HT-29 (cell line): ENCODE results near the gene CRCP. TPM values are rescaled to one million over a fixed set of nuclear protein-coding genes. Genes with fewer than 3 reads are reported as not detected.
"Not testable (repeated sequence)": the region's sequence is repeated elsewhere in the genome, so short reads cannot be mapped to it uniquely, and the experiment has no call there.

Experiments
- DNase-seq: peaks from one replicate; pipeline ENCODE4 v3.0.0-alpha.2; 2015; ENCODE audit warnings: low spot score
- total RNA-seq: library from RNA; depleted of rRNA; stranded (reverse); fragments of >200 nt; shearing (Covaris generic); gene quantifications from 2 replicates; pipeline ENCODE4 v1.2.3, GENCODE V29; 2014

The CRCP gene
- total RNA-seq, 1 experiment from 2014 or later: 38.0 TPM

DNA sequence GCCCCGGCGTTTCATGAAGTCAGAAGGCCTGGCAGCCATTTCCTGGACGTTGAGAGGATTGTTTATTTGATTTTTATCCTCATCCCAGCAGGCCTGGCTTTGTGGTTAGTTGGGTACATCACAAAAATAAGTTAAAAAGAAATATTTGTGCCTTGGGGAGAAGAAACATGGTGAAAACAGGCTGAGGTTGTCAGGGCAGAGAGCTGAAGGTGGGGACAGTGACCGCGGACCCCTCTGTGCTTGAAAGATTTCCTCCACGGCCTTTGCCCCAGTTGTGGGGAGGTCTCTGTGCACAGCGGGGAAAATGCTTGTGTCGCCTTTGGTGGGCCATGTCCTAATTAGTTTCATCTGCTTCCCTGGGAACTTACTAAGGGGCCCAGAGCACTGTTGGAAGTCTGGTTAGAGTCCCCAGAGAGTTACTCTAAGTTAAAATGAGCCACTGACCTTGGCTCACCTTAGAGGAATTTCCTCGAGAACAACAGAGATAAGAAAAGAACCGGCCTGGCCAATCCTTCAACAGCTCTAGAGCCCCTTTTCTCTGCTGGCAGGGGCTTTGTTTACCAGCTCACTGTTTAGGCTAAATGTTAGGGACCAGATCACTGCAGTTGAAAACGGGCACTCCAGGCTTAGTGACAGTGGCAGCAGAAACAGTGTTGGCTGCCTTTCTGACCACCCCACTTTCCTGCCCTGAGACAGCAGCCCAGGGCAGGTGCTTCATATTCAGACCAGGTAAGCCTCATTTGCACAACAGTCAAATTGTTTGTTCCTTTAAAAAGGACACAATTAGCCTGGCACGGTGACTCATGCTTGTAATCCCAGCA lies 37.9 kb downstream of the CRCP start:
- DNase-seq: no peak

DNA sequence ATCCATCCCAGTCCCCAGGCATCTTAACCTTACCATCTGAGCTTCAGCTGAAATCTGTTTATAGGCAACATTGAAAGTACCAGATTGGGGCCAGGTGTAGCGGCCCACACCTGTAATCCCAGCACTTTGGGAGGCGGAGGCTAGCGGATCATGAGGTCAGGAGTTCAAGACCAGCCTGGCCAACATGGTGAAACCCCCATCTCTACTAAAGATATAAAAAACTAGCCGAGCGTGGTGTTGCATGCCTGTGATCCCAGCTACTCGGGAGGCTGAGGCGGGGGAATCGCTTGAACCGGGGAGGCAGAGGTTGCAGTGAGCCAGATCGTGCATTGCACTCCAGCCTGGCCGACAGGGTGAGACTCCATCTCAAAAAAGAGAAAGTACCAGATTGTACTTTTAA lies 39.0 kb downstream of the CRCP start:
- no peak for DNase-seq

GRCh38 chr7:66156035-66156434 lies 41.4 kb downstream of the CRCP start:
- DNase-seq: not testable (repeated sequence)

DNA sequence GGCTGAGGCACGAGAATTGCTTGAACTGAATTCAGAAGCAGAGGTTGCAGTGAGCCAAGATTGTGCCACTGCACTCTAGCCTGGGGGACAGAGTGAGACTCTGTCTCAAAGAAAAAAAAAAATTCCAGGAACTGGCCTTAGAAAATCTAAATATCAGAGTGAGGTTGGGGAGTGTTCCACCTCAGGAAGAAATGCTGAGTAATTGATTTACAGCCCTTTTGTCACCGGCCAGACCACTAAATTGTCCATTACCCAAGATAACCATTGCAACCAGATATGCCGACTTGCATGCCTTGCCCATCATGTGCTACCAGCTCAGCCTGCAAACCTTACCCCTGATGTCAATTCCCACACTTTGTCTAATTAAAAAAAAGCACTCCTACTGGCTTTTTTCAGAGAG lies 42.4 kb downstream of the CRCP start:
- DNase-seq: no peak

DNA sequence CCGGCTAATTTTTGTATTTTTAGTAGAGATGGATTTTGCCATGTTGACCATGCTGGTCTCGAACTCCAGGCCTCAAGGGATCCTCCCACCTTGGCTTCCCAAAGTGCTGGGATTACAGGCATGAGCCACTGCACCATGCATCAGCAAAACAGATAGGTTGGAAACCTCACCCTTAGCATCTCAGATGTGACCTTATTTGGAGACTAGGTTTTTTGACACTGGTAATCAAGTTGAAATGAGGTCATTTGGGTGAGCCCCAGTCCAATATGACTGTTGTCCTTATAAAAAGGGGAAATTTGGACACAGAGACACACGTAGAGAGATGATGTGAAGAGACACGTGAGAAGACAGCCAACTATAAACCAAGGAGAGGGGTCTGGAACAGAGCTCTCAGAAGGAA lies 48.0 kb downstream of the CRCP start:
- DNase-seq: no peak

DNA sequence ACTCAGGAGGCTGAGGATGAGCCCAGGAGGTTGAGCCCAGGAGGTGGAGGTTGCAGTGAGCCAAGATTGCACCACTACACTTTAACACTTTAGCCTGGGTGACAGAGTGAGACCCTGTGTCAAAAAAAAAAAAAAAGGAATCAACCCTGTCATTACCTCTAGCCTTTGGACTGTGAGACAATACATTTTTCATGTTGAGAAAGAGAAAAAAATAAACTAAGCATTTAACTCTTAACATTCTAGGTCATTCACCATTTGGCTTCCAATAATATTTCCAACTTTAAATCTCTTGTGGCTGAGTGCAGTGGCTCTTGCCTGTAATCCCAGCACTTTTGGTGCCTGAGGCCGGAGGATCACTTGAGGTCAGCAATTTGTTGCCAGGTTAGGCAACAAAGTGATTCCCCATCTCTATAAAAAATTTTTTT lies 48.6 kb downstream of the CRCP start:
- no peak for DNase-seq

DNA sequence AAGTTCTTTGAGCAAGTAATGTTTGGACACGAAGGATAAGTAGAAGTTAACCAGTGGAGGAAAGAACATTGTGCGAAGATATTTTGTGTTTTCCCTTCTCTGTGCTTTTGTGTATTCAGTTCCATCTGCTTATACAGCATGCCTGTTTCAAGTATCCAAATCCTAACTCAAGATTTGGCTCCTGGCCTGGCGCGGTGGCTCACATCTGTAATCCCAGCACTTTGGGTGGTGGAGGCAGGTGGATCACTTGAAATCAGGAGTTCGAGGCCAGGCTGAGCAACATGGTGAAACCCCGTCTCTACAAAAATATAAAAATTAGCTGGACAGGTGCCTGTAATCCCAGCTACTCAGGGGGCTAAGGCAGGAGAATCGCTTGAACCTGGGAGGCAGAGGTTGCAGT lies 49.7 kb downstream of the CRCP start:
- no peak for DNase-seq

DNA sequence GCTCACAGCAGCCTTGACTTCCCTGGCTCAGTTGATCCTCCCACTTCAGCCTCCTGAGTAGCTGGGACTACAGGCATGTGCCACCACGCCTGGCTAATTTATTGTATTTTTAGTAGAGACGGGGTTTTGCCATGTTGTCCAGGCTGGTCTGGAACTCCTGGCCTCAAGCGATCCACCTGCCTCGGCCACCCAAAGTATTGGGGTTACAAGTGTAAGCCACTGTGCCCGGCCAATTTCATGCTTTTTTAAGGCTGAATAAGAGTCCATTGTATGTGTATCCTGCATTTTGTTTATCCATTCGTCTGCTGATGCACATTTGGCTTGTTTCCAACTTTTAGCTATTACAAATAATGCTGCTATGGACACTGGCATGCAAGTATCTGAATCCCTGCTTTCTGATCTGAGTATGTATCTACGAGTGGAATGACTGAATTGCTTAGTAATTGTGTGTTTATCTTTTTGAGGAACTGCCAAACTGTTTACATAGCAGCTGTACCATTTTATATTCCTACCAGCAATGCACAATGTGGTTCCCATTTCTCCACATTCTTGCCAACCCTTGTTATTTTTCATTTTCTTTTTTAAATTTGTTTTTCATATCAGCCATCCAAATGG lies 53.2 kb downstream of the CRCP start:
- no peak for DNase-seq

- DNase-seq: no peak
Observed at GRCh38 chr7:66169616-66170015, 55.0 kb downstream of the CRCP start.

DNA sequence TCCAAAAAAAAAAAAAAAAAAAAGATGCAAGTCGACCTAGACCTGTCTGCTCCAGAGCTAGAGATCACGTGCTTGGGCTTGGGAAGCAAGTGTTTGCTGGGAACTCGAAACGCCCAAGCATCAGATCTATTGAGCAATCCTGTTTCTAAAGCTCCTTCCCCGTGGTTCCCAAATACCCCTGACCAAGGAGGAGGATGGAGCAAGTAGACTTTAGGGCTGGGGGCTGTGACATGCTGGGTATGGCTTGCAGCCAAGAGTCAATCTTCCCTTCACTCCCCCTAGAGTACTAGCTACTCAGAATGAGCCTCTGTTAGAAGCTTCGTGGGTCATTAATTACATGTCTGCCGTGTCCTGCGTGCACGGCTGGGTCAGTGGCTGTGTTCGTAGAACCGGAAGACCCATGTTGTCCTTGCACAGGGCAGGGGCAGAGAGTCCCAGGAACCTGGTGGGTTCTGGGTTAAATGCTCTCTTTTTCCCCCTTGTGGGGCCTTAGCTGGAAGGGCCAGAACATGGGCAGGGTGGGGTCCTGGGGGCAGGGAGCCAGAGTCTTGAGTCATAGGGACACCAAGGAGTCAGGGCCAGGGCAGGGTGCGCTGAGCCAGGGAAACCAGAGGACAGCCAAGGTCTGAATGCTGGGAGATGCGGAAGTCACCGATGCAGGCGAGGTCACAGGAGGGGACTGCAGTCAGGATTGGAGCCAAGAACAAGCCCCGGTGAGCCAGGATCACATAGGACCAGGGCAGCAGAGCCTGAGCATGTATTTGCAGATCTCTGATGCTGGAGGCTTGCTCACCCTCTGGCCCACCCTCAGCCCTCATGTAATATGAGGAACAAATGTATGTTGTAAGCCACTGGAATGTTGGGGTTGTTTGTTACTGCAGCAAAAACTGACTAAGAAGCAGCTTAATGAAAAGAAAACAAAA lies 55.9 kb downstream of the CRCP start:
- no peak for DNase-seq

DNA sequence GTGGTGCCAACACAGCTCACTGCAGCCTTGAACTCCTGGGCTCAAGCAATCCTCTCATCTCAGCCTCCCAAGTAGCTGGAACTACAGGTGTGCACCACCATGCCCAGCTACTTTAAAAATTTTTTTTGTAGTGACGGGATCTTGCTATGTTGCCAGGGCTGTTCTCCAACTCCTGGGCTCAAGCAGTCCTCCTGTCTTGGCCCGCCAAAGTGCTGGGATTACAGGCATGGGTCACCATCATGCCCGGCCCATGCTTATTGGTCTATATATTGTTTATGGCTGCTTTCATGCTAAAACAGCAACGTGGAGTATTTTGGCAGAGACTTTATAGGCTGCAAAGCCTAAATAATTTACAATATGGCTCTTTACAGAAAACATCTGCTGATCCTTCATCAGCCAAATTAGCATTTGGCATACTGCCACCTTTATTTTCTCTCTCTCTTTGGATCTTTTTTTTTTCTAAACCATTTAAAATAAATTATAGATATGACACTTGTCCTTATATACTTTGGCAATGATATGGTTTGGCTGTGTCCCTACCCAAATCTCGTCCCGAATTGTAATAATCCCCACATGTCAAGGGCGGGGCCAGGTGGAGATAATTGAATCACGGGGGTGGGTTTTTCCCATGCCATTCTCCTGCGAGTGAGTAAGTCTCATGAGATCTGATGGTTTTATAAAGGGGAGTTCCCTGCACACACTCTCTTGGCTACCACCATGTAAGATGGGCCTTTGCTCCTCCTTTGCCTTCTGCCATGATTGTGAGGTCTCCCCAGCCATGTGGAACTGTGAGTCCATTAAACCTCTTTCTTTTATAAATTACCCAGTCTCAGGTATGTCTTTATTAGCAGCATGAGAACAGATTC lies 58.1 kb downstream of the CRCP start:
- not testable (repeated sequence) for DNase-seq

GRCh38 chr7:66173856-66174255 lies 59.2 kb downstream of the CRCP start:
- no peak for DNase-seq

DNA sequence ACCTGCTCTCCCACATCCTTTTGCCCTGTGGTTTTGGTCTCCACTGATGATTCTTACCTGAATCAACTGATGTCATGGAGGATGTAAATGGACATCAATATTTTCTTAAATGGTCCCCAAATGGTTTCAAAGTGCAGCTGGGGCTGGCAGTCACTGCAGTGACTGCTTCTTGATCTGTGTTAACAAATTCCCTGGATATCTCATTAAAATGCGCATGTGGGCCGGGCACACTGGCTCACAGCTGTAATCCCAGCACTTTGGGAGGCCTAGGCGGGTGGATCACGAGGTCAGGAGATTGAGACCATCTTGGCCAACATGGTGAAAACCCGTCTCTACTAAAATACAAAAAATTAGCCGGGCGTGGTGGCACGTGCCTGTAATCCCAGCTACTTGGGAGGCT lies 60.4 kb downstream of the CRCP start:
- not testable (repeated sequence) for DNase-seq

DNA sequence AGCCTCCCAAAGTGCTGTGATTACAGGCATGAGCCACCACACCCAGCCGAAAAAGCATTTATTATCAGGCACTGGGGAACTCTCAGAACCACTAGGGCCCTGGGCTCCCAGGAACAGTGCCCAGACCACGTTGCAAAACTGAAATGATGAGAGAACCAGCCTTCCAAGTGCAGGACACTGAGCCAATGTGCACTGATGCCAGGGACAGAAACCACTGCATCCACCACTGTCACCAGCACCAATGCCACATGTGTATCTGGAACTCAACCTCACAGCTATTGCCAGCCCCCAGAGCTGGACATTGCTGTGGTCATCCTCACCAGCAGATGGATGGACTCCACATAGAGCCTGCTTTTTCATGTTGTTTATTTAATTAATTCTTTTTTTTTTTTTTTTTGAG lies 62.3 kb downstream of the CRCP start:
- no peak for DNase-seq

- no peak for DNase-seq
Observed at GRCh38 chr7:66178258-66178657, 63.6 kb downstream of the CRCP start.

DNA sequence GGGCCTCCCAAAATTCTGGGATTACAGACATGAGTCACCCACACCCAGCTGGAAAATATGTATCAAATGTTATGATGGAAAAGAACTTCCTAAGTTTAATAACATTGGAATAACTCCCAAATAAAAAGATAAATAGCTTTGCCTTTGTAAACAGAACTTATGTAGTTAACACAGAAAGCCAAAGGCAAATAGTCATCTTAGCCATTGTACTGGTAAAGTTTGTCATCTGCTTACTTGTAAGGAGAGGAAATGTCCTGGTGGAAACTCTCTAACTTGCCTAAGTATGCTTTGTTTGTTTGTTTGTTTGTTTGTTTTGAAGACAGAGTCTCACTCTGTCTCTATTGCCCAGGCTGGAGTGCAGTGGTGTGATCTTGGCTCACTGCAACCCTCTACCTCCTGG lies 66.7 kb downstream of the CRCP start:
- no peak for DNase-seq

DNA sequence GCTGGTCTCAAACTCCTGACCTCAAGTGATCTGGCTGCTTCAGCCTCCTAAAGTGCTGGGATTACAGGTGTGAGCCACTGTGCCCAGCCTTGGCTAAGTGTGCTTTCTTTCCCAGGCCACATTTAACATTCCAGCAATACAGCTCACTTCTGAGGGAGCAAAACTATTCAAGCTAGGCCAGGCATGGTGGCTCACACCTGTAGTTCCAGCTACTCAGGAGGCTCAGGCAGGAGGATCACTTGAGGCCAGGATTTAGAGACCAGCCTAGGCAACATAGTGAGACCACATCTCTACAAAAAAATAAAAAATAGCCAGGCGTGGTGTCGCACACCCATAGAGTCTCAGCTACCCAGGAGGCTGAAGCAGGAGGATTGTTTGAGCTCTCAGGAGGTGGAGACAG lies 67.2 kb downstream of the CRCP start:
- no peak for DNase-seq

DNA sequence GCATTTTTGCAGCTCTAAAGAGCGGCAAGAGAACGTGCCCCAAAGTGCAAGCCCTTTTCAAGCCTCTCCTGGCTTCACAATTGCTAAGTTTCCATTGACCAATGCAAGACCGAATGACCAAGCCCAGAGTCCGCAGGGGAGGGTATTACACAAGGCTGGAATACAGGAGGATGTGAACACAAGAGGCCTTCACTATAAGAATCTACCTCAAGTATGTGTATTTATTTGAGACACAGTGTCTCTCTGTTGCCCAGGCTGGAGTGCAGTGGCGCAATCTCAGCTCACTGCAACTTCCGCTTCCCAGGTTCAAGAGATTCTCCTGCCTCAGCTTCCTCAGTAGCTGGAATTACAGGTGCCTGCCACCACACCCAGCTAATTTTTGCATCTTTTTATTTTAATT lies 68.3 kb downstream of the CRCP start:
- DNase-seq: no peak

- no peak for DNase-seq
Observed at GRCh38 chr7:66183700-66184099, 69.1 kb downstream of the CRCP start.

- no peak for DNase-seq
Observed at GRCh38 chr7:66185680-66186187, 71.1 kb downstream of the CRCP start.

- no peak for DNase-seq
Observed at GRCh38 chr7:66186991-66187390, 72.3 kb downstream of the CRCP start.
